Glomerular visceral epithelial cell (primary cell): Measurements from ENCODE around the gene PRPF18.

ENCODE experiments used
- DNase-seq: peaks from one replicate; pipeline ENCODE4 v3.0.0-alpha.2; 2016; ENCODE audit errors: extremely low spot score

The PRPF18 gene

DNA sequence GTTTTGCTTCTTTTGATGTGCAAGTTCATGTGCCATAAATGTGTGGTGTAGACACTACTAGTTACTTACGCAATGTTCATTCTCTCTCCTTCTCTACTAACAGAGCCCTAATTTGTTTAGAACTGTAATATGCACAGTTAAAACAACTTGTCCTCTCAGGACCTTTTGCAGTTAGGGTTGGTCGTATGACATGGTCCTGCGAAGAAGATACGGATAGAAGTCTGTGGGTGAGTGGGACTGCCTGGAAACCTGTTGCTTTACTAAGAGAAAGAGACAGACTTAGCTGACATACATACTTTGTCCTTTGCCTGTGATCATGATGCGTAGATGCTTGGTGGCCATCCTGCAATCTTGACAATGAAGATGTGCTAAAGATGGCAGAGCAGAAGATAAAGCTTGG is 51.1 kb downstream of the PRPF18 start:
- DNase-seq: no peak

DNA sequence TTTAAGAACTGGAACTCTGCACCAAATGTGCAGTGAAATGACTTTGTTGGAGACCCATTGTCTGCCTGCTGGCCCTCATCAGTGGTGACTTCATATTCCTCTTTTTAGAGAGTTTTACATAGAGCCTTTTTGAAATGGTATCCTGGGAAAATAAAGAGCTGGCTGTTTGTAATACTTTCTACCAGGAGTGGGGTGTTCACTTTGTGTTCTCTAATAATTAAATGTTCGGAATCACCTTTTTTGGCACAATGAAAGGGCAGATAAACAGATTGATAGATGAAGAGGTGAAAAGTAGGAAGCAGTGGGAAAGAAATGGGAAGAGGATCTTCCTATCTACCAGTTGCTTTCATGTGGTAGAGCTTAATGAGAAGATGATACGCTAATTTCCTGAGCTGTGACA is 55.5 kb downstream of the PRPF18 start:
- DNase-seq: no peak

DNA sequence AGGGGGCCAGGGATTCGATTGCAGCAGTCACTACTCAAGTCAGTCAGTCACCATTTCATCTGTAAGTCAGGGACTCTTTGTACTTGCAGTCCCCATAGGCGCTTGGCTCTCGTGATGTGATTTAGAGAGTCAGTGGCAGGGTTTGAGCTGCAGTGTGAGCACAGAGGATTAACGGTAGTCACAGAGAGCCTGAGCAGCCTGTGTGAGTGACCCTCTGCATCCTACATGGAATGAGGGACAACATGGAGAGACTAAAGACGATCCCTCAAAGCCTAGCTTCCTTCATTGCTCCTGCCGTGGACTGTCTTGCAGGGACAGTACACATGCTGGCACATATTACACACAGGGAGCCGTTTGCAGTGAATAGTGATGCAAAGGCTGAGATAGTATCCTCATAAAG is 56.3 kb downstream of the PRPF18 start:
- no peak for DNase-seq

DNA sequence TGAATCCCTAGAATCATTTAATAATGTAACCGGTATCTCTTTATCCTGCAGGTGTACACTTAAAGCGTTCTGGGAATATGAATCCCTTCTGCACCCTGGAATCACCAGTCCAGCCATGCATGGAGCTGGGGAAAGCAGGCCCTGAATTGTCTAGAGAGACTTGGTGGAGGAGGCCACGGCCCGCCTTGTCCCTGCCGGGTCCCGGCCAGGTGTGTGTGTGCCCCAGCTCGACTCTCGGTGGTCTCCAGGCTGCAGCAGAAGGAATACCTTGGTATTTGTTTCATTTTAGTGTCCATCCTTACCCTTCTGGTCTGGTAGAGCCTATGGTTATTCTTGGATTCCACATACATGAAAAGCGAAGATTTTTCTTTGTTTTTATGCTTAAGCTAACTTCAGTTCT is 58.1 kb downstream of the PRPF18 start:
- DNase-seq: no peak

DNA sequence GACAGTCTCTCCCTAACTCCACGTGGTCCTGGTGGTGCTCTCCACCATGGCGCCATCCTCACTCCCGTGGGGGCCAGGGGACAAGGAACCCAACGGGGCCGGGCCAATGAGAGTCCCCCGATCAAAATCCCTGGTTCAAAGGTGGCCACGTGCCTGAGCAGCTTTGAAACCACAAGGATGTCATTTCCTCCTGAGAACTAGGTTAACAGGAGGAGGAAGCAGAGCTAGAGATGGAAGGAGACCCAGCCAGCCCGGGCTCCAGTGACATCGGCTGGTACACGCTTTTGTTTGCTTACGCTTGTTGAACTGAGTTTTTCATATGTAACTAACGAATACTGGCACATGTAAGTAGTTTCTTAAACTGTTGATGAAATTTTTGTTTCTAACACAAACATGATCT is 61.7 kb downstream of the PRPF18 start:
- no peak for DNase-seq

DNA sequence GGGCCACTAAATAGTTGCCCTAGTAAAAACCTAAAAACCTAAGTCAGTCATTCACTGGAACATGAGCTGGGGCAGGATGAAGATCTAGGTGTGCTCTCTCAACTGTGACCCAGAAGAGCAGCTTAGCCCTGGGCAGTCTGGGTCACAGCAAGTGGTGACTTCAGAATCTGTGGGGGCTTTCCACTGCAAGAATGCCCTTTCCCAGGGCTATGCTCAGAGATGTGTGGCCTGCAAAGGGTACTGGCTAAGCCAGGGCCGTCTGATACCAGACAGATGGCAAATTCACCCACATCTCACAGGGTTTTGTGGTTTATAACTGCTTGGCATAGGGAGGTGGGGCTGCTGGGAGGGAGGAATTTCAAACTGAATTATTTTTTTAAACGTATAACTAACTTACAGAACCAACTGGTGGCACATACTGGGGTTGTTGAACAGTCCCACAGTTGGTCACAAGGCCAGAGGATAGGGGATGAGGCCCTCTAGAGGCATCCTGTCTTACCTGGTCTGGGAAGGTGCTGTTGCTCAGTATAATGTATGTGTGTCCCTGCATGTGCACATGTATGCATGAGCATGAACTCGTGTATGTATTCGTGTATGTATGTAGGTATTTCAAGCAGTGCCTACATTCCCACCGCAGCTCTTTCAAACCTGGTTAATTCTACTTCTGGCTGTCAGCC is 63.2 kb downstream of the PRPF18 start:
- DNase-seq: peak; percentile 49

DNA sequence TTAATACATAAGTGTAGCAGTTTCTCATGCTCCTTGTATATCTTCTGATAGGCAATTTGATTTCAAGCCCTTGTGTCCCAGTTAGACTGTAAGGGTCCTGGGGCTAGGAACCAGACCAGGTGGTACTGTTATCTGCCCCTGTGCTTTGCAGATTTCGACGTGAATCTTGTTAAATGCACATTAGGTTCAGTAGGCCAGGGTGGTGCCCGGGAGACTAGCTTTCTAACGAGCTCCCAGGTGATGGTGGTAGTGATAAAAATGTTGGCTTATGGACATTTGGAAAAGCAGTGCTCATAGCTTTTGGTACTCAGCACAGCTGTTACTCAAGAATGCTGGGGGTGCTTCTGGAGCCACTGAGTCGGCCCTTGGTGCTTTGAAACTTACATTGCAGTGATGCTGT is 64.2 kb downstream of the PRPF18 start:
- no peak for DNase-seq

DNA sequence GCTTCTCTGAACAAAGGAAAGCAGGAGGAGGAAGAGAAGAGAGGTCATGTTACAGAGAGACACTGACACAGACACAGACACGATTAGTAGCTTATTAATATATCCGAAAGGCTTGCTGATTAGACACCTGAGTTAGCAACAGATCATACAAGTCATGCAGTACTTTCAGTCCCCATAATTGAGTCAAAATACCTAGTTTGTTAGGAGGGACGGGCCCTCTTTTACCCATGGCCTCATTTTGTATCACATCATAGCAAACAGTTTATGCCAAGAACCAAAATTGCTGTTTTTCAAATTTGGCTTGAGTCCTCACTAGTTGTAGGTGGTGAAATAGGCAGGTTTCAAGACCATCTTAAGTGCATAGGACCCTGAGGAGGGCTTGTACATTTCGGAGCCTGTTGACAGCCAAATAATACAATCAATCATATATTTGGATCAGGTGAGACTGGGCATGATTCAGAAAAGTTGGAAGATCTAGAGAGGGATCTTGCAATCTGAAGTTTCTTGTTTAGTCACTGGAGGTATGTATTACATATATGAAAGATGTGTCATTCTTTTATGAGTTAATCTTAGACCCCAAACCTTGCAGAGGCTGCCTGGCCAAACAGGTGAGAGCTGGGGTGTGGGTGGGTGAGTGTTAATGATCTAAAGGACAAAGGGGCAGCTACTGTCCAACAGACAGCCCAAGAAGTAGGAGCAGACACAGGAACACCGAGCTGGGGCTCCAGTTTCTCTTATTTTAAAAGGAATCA is 65.4 kb downstream of the PRPF18 start:
- no peak for DNase-seq

DNA sequence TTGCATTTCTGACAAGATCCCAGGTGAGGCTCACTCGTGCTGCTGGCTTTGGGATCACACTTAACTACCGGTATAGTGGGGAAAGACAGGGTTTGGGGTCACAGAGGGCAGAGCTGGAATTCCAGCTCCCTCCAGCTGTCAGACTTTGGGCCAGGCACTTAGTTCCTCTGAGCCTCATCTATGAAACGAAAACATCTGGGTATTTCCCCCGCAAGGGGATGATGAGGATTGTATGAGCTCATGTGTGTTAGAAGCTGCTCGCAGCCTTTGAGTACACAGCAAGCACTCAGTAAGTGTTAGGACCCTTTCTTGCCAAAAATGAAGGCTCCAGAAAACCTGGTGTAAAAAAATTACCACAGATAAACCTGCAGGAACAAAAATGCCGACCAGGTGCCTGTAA is 66.1 kb downstream of the PRPF18 start:
- no peak for DNase-seq

DNA sequence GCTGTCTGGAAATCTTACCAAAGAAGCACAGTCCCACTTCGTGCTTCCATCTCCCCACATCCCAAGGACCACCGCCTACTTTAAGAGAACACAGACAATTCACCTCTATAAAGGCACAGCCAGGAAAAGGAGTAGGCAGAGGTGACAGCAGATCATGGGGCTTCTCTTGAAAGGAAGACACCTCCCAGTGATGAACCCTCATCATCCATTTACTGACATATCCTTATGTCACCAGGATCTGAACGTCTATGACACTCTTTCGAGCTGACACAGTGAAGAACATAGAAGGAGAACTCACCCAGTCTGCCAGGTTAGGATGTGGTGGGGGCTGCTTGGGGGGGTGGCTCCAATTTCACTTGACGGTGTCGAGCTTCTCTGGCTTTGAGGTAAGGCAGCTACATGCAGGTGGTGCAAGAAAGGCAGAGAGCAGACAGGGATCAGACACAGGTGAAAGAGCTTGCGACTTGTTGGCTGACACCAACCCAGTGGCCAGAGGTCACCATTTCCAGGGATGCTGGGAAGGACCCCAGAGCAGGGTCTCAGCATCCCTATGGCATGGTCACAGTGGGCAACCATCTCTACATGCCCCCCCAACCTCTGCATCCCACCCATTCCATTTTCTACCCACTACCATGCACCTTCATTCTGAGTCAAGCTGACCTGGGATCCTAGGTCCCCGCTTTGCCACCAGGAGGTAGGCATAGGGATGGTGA is 67.5 kb downstream of the PRPF18 start:
- no peak for DNase-seq

DNA sequence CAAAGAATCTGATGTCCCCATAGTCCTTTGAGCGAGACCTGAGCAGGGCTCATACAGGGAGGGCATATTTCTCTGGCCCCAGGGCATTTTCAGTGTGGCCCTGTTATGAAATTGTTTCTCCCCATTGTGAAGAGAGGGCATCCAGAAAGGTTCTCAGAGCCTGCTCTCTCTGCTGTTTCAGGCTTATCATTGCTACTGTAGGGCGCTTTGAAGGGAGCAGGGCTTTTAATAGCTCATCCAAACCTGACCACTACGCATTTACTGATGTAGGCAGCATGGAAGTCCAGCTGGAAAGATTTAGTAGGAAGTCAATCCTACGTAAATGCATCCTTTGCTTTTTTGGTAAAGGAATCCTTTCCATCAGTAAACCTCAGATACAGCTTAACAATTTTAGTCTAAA is 68.1 kb downstream of the PRPF18 start:
- DNase-seq: no peak

DNA sequence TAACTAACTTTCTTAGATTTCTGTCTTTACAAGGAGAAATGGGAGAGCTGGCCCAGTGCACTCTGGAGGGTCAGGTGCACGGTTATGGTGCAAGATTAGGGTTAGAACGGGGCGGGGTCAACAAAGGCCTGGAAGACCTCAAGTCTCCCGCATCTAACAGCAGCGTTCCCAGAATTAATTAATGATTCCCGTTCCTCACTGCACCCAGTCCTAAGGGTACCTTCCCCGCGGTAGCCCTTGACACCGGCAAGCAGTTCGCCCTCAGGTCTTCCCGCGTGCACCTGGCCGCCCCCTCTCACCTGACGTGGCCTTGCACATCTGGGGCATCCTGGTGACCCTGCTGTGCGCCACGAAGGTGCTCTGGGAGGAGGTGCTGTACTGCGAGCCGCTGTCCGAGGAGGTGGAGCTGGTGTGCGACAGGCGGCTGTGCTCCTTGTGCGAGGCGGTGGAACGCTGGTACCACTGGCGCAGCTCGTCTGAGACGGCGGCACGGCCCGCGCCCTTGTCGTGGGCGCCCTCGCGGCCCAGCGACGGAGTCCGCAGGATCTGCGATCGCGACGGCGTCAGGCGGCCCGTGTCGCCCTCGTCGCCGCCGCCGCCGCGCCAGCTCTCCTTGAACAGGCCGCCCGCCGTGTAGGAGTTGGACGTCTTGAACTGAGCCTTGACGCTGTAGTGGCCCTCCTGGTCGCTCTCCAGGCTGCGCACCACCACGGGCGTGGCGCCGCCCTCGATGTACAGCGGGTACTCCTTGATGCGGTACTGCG is 69.8 kb downstream of the PRPF18 start:
- no peak for DNase-seq

DNA sequence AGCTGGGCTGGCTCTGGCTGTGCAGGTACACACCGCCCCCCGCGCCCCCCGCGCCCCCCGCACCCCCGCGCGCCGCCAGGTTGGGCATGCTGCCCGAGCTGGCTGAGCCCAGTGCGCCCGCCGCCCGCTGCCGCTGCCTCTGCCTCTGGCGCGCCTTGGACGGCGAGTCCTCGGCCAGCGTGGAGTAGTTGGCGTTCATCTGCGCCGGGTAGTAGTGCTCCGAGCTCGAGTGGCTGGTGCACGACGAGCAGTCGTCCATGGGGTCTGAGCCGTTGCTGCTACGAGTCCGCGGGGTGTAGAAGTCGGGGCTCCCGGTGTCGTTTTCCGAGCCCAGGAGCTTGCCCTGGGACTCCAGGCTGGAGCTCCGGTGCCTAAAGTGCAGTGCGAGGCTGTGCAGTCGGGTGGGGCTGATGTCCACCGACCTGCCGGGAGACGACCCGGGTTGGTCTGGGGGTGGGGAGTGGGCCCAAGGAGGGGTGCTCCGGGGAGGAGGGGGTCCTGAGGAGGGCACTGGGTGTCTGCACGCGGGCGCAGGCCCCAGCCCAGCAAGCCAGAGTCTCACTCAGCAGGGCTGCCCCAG is 70.4 kb downstream of the PRPF18 start:
- no peak for DNase-seq

DNA sequence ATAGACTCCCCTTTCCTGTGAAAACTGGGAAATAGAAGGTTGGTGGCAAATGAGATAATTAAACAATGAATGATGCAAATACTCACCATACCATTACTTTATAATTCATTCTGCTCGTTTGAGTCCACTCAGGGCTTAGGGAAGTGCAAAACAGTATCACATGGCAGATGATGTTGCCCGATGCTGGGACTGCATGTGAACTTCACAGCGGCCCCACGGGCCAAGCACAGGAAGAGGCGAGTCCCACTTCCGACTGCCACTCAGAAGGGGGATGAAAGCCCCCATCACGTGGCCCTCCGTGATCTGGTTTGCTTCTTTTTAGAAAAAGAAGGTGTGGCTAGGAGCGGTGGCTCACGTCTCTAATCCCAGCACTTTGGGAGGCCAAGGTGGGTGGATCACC is 71.5 kb downstream of the PRPF18 start:
- DNase-seq: no peak

DNA sequence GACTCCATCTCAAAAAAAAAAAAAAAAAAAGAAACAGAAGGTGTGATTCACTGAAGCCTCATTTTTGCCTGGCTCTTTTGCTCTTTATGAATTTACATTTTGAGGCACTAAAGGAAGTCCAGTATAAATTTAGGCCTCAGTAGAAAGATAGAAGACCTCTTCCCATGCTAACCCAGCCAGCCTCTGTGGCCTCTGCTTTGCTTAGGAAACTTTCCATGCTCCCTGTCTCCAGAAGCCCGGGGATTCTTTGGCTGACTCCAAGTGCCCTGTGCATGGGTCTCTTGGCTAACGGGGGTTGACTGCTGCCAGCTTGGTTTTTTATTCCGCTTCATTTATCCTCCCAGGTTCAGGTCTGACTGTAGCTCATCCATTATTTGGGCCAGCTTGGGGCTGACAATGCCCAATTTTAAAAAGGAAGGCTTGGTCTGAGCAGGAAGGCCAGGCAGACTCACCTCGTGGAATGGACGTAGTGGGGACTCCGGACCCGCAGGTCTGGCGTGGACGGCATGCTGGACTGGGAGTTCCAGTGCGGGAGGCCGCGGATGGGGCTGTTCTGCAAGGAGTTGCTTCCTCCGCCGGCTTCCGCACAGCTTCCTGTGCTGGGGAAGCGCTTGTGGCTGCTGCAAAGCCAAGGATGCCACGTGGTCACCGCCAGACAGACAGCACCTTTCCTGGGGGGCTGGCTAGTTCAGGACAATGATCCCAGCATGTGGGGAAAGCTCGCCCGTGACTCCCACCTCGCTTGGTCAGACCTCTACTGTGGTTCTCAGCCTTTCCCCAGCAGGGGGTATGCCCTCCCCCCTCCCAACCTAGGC is 72.3 kb downstream of the PRPF18 start:
- no peak for DNase-seq

DNA sequence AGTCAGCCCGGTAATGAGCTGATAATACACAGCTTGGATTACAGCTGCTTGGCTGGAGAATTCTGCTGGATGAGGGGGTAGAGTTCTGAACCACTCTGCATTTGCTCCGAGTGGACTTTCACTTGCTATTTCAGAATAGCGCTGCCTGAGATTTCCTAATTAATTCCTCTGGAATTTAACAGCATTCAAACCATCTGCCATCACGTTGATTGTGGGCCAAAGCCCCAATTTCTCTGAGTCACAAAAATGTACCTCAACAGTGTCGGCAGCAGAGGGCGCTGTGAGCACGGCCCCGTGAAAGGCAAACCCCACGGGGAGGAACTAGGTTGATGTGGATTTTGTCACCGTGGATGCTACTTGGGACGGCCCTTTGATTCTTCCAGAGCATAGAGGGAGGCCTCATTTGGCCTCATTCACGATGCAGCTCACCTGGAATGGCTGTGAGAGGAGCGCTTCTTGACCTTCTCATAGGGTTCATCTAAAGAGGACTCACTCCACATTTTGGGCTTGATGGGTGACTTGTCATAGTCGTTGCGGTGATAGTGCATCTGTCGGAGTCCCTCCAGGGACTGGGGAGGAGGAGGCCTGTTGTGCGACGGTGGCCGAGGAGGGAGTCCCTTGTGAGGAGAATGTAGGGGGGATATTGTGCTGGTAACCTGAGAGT is 73.3 kb downstream of the PRPF18 start:
- DNase-seq: peak; percentile 58

DNA sequence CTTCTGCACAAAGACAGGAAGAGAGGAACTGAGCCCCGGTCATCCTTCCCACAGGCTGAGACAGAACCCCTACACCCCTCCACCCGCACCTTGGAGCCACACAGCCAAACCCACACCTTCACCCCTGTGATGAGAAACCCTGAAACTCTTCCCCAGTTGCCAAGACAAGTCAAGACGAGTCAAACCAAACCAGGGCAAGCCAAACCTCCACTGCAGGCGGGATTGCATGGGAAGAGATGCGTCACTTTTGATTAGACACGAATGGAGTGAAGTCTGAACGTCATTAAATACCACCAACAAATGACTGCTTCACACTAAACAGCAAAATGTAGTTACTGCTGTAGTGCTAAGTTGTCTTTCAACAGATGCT is 73.8 kb downstream of the PRPF18 start:
- DNase-seq: no peak

DNA sequence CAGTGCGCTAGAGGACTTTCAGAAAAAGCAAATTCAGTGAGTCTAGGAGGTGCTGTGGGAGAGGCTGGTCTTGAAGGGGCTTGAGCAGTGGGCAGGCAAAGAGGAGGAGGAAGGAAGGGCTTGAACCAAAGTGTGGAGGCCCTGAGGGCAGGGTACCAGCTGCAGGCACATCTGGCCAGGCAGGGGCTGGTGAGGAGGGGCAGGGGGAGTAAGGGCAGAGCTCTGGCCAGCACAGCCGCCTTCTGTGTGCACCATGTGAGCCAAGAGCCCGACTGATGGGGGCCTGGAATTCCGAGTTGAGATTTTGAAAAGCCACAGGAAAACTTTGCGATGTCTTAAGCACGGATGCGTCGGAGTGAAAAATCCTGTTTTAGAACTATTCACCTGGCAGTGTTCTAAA is 74.5 kb downstream of the PRPF18 start:
- no peak for DNase-seq

DNA sequence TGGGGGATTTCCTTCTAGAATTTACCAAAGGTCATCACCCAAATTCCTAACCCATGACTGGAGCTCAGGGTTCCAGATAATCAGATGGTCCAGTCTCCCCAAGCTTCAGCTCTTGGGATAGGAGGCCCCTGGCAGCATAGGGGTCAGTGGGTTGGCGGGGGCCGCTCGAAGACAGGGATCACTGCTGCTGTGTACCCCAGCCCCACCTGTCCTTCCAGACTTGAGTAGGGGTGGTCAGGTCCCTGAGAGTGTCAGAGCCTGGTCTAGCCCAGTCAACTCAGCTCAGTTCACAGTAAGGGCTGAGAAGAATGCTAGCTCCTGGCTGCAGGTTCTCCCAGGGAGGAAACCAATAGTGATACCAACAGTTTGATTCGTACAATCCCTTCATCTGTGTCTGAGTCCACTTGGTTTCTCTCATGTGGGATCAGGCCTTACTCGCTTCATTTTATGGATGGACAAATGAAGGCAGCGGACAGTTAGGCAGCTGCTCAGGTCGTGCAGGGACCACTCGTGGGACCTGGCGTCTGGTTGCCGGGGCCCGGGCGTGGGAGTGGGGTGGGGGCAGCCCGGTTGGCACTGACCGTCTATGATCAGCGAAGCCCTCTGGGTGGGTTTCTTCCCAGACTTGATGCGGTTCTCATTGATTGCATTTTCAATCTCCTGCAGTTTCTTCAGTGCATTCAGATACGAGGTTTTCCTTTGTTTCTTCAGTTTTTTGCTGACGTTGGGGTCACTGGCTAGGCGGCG is 78.9 kb downstream of the PRPF18 start:
- no peak for DNase-seq

DNA sequence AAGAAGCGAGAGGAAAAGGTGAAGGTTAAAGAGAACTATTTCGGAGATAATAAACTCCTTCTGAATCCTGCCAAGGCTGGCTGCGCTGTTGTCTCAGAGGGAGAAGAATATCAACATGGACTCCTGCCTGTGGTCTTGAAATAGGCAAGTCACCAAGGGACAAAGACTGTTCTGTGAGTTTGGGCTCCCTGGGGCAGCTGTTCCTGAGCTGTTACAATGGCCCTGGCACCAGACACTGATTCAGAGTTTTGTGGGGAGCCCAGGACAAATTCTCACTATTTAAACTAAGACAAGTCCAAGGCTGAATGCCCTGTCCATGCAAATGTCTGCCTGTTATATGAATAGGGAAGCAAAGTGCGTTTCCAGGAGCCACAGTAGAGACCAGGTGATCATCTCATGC is 81.4 kb downstream of the PRPF18 start:
- DNase-seq: no peak
